T-helper 22 cell (primary cell): Measurements from ENCODE around the gene RRP12.

ENCODE experiments used
- DNase-seq: peaks from one replicate; pipeline ENCODE4 v3.0.0-alpha.2; 2020; ENCODE audit warnings: low read depth

The RRP12 gene

DNA sequence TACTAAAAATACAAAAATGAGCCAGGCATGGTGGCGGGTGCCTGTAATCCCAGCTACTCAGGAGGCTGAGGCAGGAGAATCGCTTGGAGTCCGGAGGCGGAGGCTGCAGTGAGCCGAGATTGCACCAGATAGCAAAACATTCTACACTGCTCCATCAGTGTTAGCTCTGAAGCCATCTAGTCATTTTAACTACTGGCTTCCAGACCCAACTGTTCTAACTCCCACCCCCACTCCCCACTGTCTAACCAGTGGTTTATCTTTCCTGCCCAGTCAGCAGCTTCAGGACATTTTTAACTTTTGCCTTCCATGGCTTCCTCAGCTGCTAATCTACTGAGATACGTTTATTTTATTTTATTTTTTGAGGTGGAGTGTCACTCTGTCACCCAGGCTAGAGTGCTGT is 88.2 kb downstream of the RRP12 start:
- no peak for DNase-seq

DNA sequence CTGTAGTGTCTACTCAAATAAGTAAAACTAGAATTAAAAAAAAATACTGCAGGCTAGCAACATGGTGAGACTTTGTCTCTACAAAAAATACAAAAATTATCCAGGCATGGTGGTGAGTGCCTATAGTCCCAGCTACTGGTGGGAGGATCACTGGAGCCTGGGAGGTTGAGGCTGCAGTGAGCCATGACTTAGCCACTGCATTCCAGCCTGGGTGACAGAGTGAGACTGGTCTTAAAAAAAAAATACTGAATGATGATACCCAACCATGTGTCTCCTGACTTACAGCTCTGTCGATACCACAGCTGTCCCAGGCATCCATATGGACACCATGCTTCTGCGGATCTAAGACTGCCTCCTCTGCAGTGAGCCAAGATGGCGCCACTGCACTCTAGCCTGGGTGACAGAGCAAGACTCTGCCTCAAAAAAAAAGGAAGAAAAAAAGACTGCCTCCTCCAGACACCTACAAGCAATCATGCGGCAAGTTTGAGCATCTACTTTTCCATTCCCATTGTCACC is 90.0 kb downstream of the RRP12 start:
- no peak for DNase-seq

DNA sequence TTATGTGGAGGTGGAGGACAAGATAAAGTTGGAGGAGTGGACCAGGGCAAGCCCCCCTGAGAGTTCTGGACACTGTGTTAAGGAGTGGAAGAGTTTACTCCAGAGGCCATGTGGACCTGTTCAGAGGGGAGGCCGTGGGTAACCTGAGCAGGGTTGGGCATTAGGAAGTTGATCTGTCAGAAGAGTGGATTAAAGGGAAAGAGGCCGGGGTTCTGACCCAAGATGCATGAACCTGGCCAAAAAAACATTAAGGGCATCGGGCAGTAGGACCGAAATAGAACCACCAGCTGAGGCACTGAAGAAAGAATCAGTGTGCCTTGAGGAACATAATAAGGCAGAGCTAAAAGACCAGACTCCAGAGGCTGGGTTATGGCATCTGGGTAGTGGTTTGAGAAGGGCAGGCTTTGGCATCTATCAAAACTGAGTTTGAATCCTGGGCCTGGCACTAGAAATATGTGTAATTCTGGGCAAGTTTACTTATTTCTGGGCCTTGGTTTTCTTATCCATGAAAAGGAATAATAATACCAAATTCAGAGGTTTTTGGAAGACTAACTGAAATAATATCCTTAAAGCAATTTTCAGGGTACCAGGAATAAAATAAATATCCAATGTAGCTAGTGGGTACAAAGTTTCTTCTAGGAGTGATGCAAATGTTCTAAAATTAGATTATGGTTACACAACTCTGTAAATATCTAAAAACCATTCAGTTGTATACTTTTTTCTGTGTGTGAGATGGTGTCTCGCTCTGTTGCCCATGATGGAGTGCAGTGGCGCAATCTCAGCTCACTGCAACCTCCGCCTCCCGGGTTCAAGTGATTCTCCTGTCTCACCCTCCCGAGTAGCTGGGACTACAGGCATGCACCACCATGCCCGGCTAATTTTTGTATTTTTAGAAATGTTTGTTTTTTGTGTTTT is 93.0 kb downstream of the RRP12 start:
- no peak for DNase-seq

DNA sequence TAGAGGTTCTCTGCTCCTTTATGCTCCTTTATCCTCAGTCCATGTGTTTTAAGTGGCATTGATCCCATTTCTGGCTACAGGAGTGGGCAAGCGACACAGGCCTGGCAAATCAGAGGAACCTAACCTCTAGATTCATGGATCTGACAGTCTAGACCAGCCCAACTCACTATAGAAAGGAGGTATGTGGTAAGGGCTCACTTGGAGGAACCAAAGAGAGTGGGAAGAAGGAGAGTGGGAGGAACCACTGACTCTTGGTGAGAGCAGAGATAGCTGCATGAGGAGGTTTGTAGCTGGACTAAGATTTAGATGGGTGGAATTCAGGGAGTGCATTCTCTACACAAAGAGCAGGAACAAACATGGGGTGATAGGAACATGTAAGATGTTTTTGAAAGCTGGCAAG is 93.7 kb downstream of the RRP12 start:
- no peak for DNase-seq
